ENCODE results near the gene HSPA12B.

DNA sequence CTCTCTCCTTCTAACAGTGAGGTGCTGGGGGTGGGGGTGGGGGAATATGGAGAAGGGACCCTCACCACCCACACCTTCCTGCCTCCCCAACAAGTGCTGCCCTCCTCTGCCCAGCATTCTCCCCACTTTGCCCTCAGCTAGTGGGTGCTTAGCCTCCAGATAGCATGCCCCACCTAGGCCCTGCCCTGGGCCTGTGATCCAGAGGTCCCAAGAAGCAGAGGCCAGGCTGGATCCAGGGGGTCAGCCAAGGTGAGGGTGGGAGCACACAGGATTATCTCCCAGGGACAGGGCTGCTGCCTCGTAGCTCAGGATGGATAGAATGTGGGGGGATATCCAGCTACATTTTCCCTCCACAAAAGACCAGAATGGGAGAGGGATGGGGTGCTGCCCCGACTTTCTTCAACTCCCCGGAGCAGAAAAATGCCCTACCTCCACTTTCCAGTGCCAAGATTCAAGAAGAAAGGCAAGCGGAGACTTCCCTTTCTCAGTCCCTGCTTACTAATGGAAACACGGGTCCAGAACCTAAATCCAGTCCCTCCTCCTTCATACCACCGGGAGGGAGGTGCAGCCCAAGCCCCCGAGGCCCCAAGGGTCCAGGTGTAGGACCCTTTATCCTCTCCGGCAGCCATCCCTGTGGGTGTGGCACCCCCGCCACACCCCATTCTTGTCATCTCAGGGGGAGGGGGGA, 34.1 kb downstream of the HSPA12B start:
- TF ChIP-seq ETV6 (CRISPR knock-in tag; conservative IDR thresholded peaks at IDR 0.05), result no peak
- TF ChIP-seq HNRNPLL (IDR thresholded peaks at IDR 0.05; ENCODE audit: low read depth, low read length, poor library complexity, severe bottlenecking), result no peak

All from HepG2 (cell line).